H1 (cell line): ENCODE results near the gene ZDHHC5. TPM values are rescaled to one million over a fixed set of nuclear protein-coding genes. Genes with fewer than 3 reads are reported as not detected.

ENCODE experiments used
- CTCF ChIA-PET: fragments of 300-600 bp; sonication (Branson Sonifier 250); formaldehyde crosslinking; loops from one replicate; lab custom pipeline; 2021; ENCODE audit not compliant: partially characterized antibody; lab: Charles Lee
- POLR2A ChIA-PET: fragments of 300-600 bp; sonication (Branson Sonifier 250); formaldehyde crosslinking; loops from one replicate; lab custom pipeline; 2021; ENCODE audit warnings: inconsistent platforms; ENCODE audit not compliant: partially characterized antibody; lab: Charles Lee
- DNase-seq, 2 experiments: peaks; one replicate each; pipeline versions ENCODE4 v3.0.0 to v3.0.0-alpha.2; 2010 to 2022; ENCODE audit warnings: low spot score in 2 of 2, low read depth in 1 of 2, mixed read lengths in 1 of 2
- FAIRE-seq: peaks from 2 replicates; lab custom pipeline; 2011; peaks lifted over from hg19 to GRCh38; lab: Jason Lieb, UNC
- H2AFZ ChIP-seq: 2 replicates; pipeline ENCODE4 v1.8.1; 2012; ENCODE audit warnings: low read length, inconsistent platforms
- H2AK5ac ChIP-seq: 2 replicates; pipeline ENCODE4 v1.6.1; 2013; ENCODE audit warnings: low read depth, low read length
- H2BK120ac ChIP-seq: replicated peaks from 2 replicates; pipeline ENCODE3; 2013; ENCODE audit warnings: low read depth, low read length, inconsistent platforms
- H2BK12ac ChIP-seq: 2 replicates; pipeline ENCODE4 v1.6.1; 2013; ENCODE audit warnings: low read depth, low read length
- H2BK15ac ChIP-seq: 2 replicates; pipeline ENCODE4 v1.6.1; 2013; ENCODE audit warnings: low read length
- H2BK20ac ChIP-seq: 2 replicates; pipeline ENCODE4 v1.6.1; 2013; ENCODE audit warnings: low read length
- H2BK5ac ChIP-seq: 2 replicates; pipeline ENCODE4 v1.6.1; 2013; ENCODE audit warnings: low read depth, low read length
- H3K14ac ChIP-seq: 2 replicates; pipeline ENCODE4 v1.6.1; 2013; ENCODE audit warnings: inconsistent platforms; ENCODE audit not compliant: insufficient read length
- H3K18ac ChIP-seq: 2 replicates; pipeline ENCODE4 v1.6.1; 2013; ENCODE audit warnings: low read length; ENCODE audit errors: extremely low read depth
- H3K23ac ChIP-seq: 2 replicates; pipeline ENCODE4 v1.6.1; 2013; ENCODE audit warnings: inconsistent platforms; ENCODE audit not compliant: insufficient read length
- H3K23me2 ChIP-seq: 2 replicates; pipeline ENCODE4 v1.6.1; 2013; ENCODE audit warnings: low read depth, low read length
- H3K27ac ChIP-seq: 2 replicates; pipeline ENCODE4 v1.6.1; 2011; ENCODE audit warnings: low read depth, low read length, inconsistent platforms
- H3K27me3 ChIP-seq, 4 experiments: replicated peaks in 1 of 4; 1 replicate in 1 of 4; 2 replicates in 3 of 4; pipeline versions ENCODE4 v1.6.1 to v1.8.1; 2011 to 2013; ENCODE audit warnings: low read length in 3 of 4, mild to moderate bottlenecking in 3 of 4, inconsistent platforms in 2 of 4, mixed read lengths in 2 of 4, moderate library complexity in 1 of 4; ENCODE audit not compliant: control insufficient read depth in 3 of 4, insufficient read depth in 3 of 4; ENCODE audit errors: extremely low read depth in 1 of 4
- H3K36me3 ChIP-seq, 4 experiments: 2 replicates each; pipeline versions ENCODE4 v1.6.1 to v1.8.1; 2011 to 2013; ENCODE audit warnings: mild to moderate bottlenecking in 4 of 4, low read length in 3 of 4, moderate library complexity in 2 of 4, control low read depth in 1 of 4, inconsistent platforms in 1 of 4; ENCODE audit not compliant: insufficient read depth in 4 of 4, control insufficient read depth in 2 of 4
- H3K4ac ChIP-seq: replicated peaks from 2 replicates; pipeline ENCODE3; 2013; ENCODE audit warnings: low read length, low read depth, mixed read lengths, inconsistent platforms; ENCODE audit not compliant: insufficient read length
- H3K4me1 ChIP-seq, 4 experiments: replicated peaks in 1 of 4; 1 replicate in 1 of 4; 2 replicates in 3 of 4; pipeline versions ENCODE4 v1.6.1 to v1.8.1; 2011 to 2013; ENCODE audit warnings: low read length in 3 of 4, inconsistent platforms in 2 of 4, mixed read lengths in 1 of 4; ENCODE audit not compliant: insufficient read depth in 4 of 4, control insufficient read depth in 3 of 4
- H3K4me2 ChIP-seq, 2 experiments: 2 replicates each; pipeline versions ENCODE4 v1.6.1 to v1.8.1; 2011 to 2013; ENCODE audit warnings: low read depth in 2 of 2, low read length in 2 of 2, control low read depth in 1 of 2, inconsistent platforms in 1 of 2, mild to moderate bottlenecking in 1 of 2; ENCODE audit not compliant: insufficient read depth in 1 of 2
- H3K4me3 ChIP-seq, 4 experiments: fragments of 200-600, 300-600 bp in 1 of 4; sonication (generic), shearing (Covaris generic), sonication (Bioruptor Twin) in 1 of 4; 2 replicates each; pipeline versions ENCODE4 v1.5.1 to v1.8.1; 2011 to 2016; ENCODE audit warnings: low read length in 4 of 4, low read depth in 3 of 4, control low read depth in 2 of 4, inconsistent platforms in 2 of 4, mild to moderate bottlenecking in 2 of 4, mixed read lengths in 1 of 4, moderate library complexity in 1 of 4; ENCODE audit not compliant: insufficient read depth in 2 of 4; ENCODE audit errors: extremely low read depth in 1 of 4
- H3K56ac ChIP-seq: replicated peaks from 2 replicates; pipeline ENCODE3; 2013; ENCODE audit warnings: low read depth, mild to moderate bottlenecking, mixed read lengths, low read length, inconsistent platforms; ENCODE audit not compliant: insufficient read length
- H3K79me1 ChIP-seq: 2 replicates; pipeline ENCODE4 v1.6.1; 2013; ENCODE audit warnings: low read depth, low read length, control low read depth
- H3K79me2 ChIP-seq, 2 experiments: 2 replicates each; pipeline versions ENCODE4 v1.6.1 to v1.8.1; 2012 to 2013; ENCODE audit warnings: low read length in 2 of 2, mild to moderate bottlenecking in 2 of 2, inconsistent platforms in 1 of 2; ENCODE audit not compliant: insufficient read depth in 2 of 2, control insufficient read depth in 1 of 2
- H3K9ac ChIP-seq, 4 experiments: replicated peaks in 1 of 4; 1 replicate in 1 of 4; 2 replicates in 3 of 4; pipeline versions ENCODE4 v1.6.1 to v1.8.1; 2011 to 2013; ENCODE audit warnings: low read depth in 3 of 4, low read length in 3 of 4, control low read depth in 2 of 4, mild to moderate bottlenecking in 2 of 4, moderate library complexity in 2 of 4, inconsistent platforms in 1 of 4; ENCODE audit errors: extremely low read depth in 1 of 4
- H3K9me3 ChIP-seq, 2 experiments: 2 replicates each; pipeline versions ENCODE4 v1.6.1 to v1.8.1; 2012 to 2013; ENCODE audit warnings: mild to moderate bottlenecking in 2 of 2, moderate library complexity in 2 of 2, control low read depth in 1 of 2, inconsistent platforms in 1 of 2, low read depth in 1 of 2, low read length in 1 of 2, mixed read lengths in 1 of 2; ENCODE audit not compliant: insufficient read depth in 2 of 2
- H4K20me1 ChIP-seq, 2 experiments: replicated peaks in 1 of 2; 2 replicates each; pipeline versions ENCODE3 to v1.8.1; 2011 to 2013; ENCODE audit warnings: inconsistent platforms in 2 of 2, low read length in 2 of 2, mild to moderate bottlenecking in 1 of 2; ENCODE audit not compliant: insufficient read depth in 2 of 2, control insufficient read depth in 1 of 2
- H4K5ac ChIP-seq: 2 replicates; pipeline ENCODE4 v1.6.1; 2013; ENCODE audit warnings: low read length, low read depth, mixed read lengths, inconsistent platforms; ENCODE audit not compliant: insufficient read length
- H4K8ac ChIP-seq: 2 replicates; pipeline ENCODE4 v1.8.0; 2013; ENCODE audit warnings: mild to moderate bottlenecking, moderate library complexity, low read length, inconsistent platforms; ENCODE audit not compliant: insufficient read depth; ENCODE audit errors: extremely low read depth
- H4K91ac ChIP-seq: replicated peaks from 2 replicates; pipeline ENCODE3; 2013; ENCODE audit warnings: low read length, mixed read lengths, inconsistent platforms; ENCODE audit not compliant: insufficient read length
- CREB1 ChIP-seq: IDR thresholded peaks from 2 replicates; pipeline ENCODE4 v1.6.1; 2012; ENCODE audit warnings: inconsistent platforms
- FOSL1 ChIP-seq: IDR thresholded peaks from 2 replicates; pipeline ENCODE4 v1.6.1; 2011; ENCODE audit warnings: mild to moderate bottlenecking, low read depth, low read length, moderate library complexity; ENCODE audit not compliant: insufficient read depth
- HDAC2 ChIP-seq, 2 experiments: fragments of 300-600 bp in 1 of 2; sonication (generic) in 1 of 2; IDR thresholded peaks; 2 replicates each; pipeline ENCODE4 v1.6.1; 2011 to 2012; ENCODE audit warnings: low read depth in 2 of 2, low read length in 2 of 2, mild to moderate bottlenecking in 2 of 2, moderate library complexity in 2 of 2, borderline replicate concordance in 1 of 2, inconsistent platforms in 1 of 2
- MAFK ChIP-seq: IDR thresholded peaks from 2 replicates; pipeline ENCODE4 v1.6.1; 2012; ENCODE audit warnings: low read depth, mild to moderate bottlenecking, improper control_type of control experiment, low read length
- SP4 ChIP-seq: IDR thresholded peaks from 2 replicates; pipeline ENCODE4 v1.6.1; 2012; ENCODE audit warnings: low read length, inconsistent platforms
- TEAD4 ChIP-seq: IDR thresholded peaks from 2 replicates; pipeline ENCODE4 v1.6.1; 2012; ENCODE audit warnings: low read depth, low read length, inconsistent platforms, mixed read lengths
- WGBS, 2 experiments: shearing (Covaris generic) in 1 of 2; methylation state at CpG; one replicate each; pipeline versions ENCODE4 v1.1.6 to v1.1.7; 2013 to 2015; ENCODE audit warnings: low lambda C conversion rate in 2 of 2, mixed read lengths in 2 of 2, inconsistent platforms in 1 of 2, low coverage in 1 of 2, missing lambda C conversion rate in 1 of 2; ENCODE audit not compliant: insufficient replicate concordance in 2 of 2, insufficient coverage in 1 of 2, insufficient read length in 1 of 2; ENCODE audit errors: extremely low coverage in 1 of 2, missing lambda C conversion rate in 1 of 2; 5-methylcytosine and 5-hydroxymethylcytosine counted together
- polyA plus RNA-seq, 7 experiments: library from polyadenylated mRNA; depleted of rRNA in 3 of 7; stranded (reverse) in 5 of 7; unstranded in 2 of 7; fragments of >200 nt in 5 of 7; fragments of 200-250 nt in 2 of 7; gene quantifications; 1 replicate in 5 of 7; 2 replicates in 1 of 7; 4 replicates in 1 of 7; pipeline versions ENCODE4 v1.2.1 to v1.2.3, GENCODE V29; 2011 to 2013; ENCODE audit warnings: missing spikeins in 2 of 7, mixed read lengths in 2 of 7
- total RNA-seq: library from RNA; stranded (reverse); fragmentation: NEBNext Ultra II Directional; extraction: Animal tissue kit (Norgen Biotek cat#: 25700); gene quantifications from 2 replicates; pipeline ENCODE4 v1.2.1, GENCODE V29; 2021

ZDHHC5 gene
- total and polyA plus RNA-seq, 2 of the 8 experiments (the other 6 are each of a cell fraction or from before 2014, with no cell fraction given), result 40.0 to 56.3 TPM

DNA sequence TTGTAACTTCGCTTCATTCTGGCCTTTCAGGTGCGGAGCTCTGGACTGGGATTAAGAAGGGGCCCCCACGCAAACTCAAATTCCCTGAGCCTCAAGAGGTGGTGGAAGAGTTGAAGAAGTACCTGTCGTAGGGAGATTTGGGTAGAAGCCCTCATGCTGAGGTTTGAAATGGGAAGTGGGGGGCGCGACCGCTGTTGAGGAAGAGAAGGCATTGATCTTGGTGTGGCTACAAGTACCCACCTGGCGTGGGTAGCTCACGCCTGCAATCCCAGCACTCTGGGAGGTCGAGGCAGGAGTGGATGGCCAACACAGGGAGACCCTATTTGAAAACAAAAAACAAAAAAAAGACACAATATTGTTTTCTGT, 74.2 kb downstream of the ZDHHC5 start:
- no peak overlapping the region for H2BK15ac ChIP-seq
- no peak overlapping the region for H2AFZ ChIP-seq
- H2BK20ac ChIP-seq, result no peak overlapping the region
- 10% methylated on average over 10 of the region's 10 CpGs; no CpG with 5 or more reads in 1 of the 2 experiments for WGBS, 2 experiments
- ChIA-PET CTCF (interaction anchor here (0.8 to 12.1 kb wide), 5 partner anchors 9 to 60 kb away, joined by 3 to 182 read pairs (median 5); partner anchors contain the start of gene BTBD18), POLR2A (interaction anchor here (0.6 to 5.8 kb wide), 30 partner anchors 9 to 312 kb away, joined by 3 to 30 read pairs (median 6); partner anchors contain the start of genes BTBD18, CTNND1, MED19 and RTN4RL2)
- no peak overlapping the region for H3K18ac ChIP-seq
- no peak overlapping the region for H3K23ac ChIP-seq
- H3K79me2 ChIP-seq, result peaks cover 0 to 14% of the 10 kb centered on the region in 2 experiments; a peak in 3 of 4 replicates
- no peak overlapping the region for H2AK5ac ChIP-seq
- peak overlapping the region; percentile 36 for H3K4ac ChIP-seq
- TF ChIP-seq CREB1, result no peak
- no peak for TF ChIP-seq MAFK
- TF ChIP-seq SP4, result no peak
- TF ChIP-seq HDAC2 (IDR thresholded peaks at IDR 0.05; ENCODE audit: borderline replicate concordance in 1 of 2, low read depth in 2 of 2, low read length in 2 of 2), result no peak
- TF ChIP-seq TEAD4, result no peak
- TF ChIP-seq FOSL1, result no peak
- no peak for FAIRE-seq
- H3K9me3 ChIP-seq, result no peaks in the 10 kb centered on the region
- H2BK120ac ChIP-seq, result no peak overlapping the region
- H2BK5ac ChIP-seq, result 0 out of 2 replicates have a peak overlapping the region, but pooled peaks have one; percentile 72
- no peak for DNase-seq
- H4K8ac ChIP-seq, result peak overlapping the region; percentile 85
- no peak overlapping the region for H4K91ac ChIP-seq
- peaks cover 0 to 9% (median 3%) of the 10 kb centered on the region in 4 experiments; a peak in 4 of 7 replicates for H3K4me1 ChIP-seq
- peak overlapping the region; percentile 83 for H3K27ac ChIP-seq
- no peaks in the 10 kb centered on the region; the same call in 1 of the 2 replicates for H3K79me1 ChIP-seq
- H3K27me3 ChIP-seq, result no peaks in the 10 kb centered on the region
- H4K5ac ChIP-seq, result no peak overlapping the region
- H3K14ac ChIP-seq, result no peak overlapping the region
- peak overlapping the region; percentile 76 to 99 (median 92) for H3K4me3 ChIP-seq
- peaks cover 0 to 4% of the 10 kb centered on the region in 2 experiments for H4K20me1 ChIP-seq
- peak overlapping the region; percentile 75 to 90 (median 88) for H3K9ac ChIP-seq
- no peak overlapping the region for H2BK12ac ChIP-seq
- peak overlapping the region; percentile 65 for H3K56ac ChIP-seq
- H3K36me3 ChIP-seq, result peaks cover 15 to 52% (median 38%) of the 10 kb centered on the region in 4 experiments
- H3K23me2 ChIP-seq, result no peaks in the 10 kb centered on the region; the same call in 1 of the 2 replicates
- H3K4me2 ChIP-seq, result peak overlapping the region; percentile 65 to 88
